NCI-H69 (cell line): Measurements from ENCODE around the gene NAA35.
A peak's percentile ranks its signal among the peaks of the same experiment; 100 is the strongest.
"Not testable (repeated sequence)": the region's sequence is repeated elsewhere in the genome, so short reads cannot be mapped to it uniquely, and the experiment has no call there.

Experiments
- DNase-seq: peaks from one replicate; lab custom pipeline; 2025; lab: John Stamatoyannopoulos, UW

Gene NAA35

GRCh38 chr9:85940832-85941621 is at the start of gene NAA35:
NAA35 (plus strand) TSS chr9:85941146; CDS start chr9:85942160, 1,014 bp downstream.
- DNase-seq: peak; percentile 99

GRCh38 chr9:85892401-85892800 is 48.5 kb upstream of the NAA35 start:
- no peak for DNase-seq

- no peak for DNase-seq
Observed at GRCh38 chr9:85895685-85896084, 45.3 kb upstream of the NAA35 start.

- DNase-seq: no peak
Observed at GRCh38 chr9:85897848-85898247, 43.1 kb upstream of the NAA35 start.

DNA sequence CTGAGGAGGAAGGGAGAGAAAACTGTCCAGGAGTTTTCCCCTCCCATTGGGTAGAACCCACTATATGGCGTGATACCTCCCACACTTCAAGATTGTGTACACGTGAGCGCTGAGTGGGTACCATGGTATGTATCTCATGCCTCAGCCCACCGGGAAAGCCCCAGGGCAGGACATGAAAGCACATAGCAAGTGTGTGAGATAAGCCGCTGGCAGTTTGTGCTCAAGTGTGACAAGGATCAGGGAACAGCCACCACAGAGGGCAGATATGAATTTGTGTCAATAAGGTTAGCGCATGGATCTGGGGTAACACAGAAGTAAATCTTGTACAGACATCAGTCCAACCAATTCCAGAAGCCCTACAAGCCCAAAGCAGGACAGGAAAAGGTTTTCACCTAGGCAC is 42.6 kb upstream of the NAA35 start:
- no peak for DNase-seq

DNA sequence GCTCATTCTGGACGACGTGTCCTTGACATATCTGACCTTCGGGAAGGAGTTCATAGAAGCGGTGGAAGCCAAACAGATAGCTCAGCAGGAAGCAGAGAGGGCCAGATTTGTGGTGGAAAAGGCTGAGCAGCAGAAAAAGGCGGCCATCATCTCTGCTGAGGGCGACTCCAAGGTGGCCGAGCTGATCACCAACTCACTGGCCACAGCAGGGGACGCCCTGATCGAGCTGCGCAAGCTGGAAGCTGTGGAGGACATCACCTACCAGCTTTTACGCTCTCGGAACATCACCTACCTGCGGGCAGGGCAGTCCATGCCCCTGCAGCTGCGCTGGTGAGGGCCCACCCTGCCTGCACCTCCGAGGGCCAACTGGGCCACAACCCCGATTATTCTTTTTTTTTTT is 41.6 kb upstream of the NAA35 start:
- no peak for DNase-seq

- DNase-seq: peak; percentile 51
Observed at GRCh38 chr9:85900504-85901201, 40.3 kb upstream of the NAA35 start.

GRCh38 chr9:85904975-85905374 is 36.0 kb upstream of the NAA35 start:
- no peak for DNase-seq

- DNase-seq: no peak
Observed at GRCh38 chr9:85905957-85906356, 35.0 kb upstream of the NAA35 start.

DNA sequence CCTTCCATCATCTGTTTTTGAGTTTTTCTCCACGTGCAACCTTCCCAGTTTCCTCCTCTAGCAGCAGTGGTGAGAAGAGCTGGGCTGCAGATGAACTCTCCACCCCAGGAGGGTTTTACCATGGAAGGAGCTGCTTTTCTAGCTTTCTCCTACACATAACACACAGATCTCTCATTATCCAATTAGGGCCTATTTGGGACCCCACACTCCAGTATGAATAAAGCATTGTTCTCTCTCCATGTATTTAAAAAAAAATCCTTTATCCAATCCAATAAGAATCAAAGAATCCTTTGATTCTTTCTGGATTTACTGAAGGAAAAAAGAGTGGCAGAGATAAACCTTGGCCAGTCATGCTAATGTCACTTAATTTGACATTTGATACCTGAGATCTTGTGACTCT is 31.6 kb upstream of the NAA35 start:
- peak; percentile 19 for DNase-seq

DNA sequence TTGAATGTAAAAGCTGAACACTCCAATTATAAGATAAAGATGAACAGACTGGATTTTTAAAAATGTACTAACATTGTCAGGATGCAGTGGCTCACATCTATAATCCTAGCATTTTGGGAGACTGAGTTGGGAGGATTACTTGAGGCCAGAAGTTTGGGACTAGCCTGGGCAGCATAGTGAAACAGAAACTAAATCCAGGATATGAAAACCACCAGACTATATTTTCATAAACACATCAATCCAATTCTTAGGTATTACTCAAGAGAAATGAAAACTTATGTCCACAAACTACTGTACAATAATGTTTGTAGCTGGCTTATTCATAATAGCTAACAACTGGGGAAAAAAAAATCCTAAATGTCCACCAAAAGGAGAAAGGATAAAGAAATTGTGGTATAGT is 26.8 kb upstream of the NAA35 start:
- DNase-seq: no peak

- DNase-seq: no peak
Observed at GRCh38 chr9:85917756-85918155, 23.2 kb upstream of the NAA35 start.

- no peak for DNase-seq
Observed at GRCh38 chr9:85925493-85925892, 15.5 kb upstream of the NAA35 start.

DNA sequence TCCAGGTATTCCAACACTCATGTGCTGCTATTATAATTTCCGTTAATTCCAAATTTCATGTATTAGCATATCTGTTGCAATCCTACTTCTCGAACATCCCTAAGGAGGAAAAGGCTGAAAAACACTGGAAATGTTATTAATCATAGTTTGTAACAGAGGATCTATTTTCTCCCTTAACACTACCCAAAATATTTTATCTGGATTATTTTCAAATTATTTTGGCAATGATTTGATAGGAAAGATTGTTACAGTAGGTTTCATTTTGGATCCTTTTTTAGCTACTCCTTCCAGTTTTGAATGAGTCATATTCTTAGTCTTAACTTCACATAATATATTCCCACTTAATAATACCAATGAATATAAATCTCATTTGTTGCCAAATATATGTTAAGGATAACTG is 13.9 kb upstream of the NAA35 start:
- DNase-seq: no peak

DNA sequence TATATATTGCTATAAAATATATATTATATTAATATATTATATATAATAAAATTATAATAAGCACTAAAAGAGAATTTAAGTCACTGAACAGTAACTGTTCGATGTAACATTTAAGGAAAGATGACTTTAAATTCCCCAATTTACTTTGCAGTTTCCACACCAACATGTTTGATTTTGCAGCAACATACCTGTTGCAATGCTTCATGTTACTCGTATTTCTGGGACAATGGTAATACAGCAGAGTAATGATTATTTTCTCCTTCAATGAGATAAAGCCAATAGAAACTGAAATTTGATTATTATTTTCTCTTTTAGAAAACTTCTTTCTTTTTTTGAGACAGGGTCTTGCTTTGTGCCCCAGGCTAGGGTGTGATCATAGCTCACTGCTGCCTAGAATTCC is 9.5 kb upstream of the NAA35 start:
- no peak for DNase-seq

- DNase-seq: not testable (repeated sequence)
Observed at GRCh38 chr9:85935950-85936349, 5.0 kb upstream of the NAA35 start.

- peak; percentile 42 for DNase-seq
Observed at GRCh38 chr9:85940275-85940831, 593 bp upstream of the NAA35 start.

GRCh38 chr9:85941622-85941940 is 635 bp downstream of the NAA35 start:
- no peak for DNase-seq

GRCh38 chr9:85941966-85942912 is 1.3 kb downstream of the NAA35 start:
- DNase-seq: no peak

- peak; percentile 66 for DNase-seq
Observed at GRCh38 chr9:85942913-85943709, 2.2 kb downstream of the NAA35 start.

DNA sequence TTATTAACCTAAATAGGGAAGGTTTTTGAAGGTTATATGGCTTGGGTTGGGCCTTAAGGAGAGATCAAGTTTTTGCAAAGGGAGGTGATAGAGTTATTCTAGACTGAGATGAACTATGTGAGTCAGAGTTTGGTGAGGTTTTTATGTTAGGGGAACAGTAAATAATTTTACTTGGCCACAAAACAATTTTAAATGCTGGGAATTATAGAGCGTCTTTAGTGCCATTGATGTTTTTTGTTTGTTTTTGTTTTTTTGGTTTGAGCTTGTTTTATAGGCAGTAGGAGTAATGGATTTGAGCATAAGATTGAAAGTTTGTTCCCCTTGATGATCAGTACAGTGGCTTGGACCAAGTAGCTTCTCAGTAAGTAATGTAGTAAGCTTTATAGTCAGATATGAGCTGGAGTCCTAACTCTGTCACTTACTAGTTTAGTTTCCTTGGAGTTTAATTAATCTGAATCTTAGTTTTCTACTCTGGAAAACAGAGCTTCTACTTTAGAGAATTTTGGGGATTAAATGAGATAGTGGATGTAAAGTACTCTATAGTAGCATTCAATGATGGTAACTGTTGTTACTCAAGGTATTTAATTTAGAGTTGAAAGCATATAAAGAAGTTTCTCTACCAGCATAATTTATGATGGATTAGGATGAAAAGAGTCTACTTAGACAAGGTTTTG is 2.9 kb downstream of the NAA35 start:
- no peak for DNase-seq
